PC-3 (cell line): ENCODE data around the gene KHK. TPM values are rescaled to one million over a fixed set of nuclear protein-coding genes. Genes with fewer than 3 reads are reported as not detected.

Source experiments
- ATAC-seq: fragments of 200-7000 bp; cut with Tn5 transposase; 2 replicates; pipeline ENCODE4 v1.9.1; 2020; ENCODE audit warnings: mild to moderate bottlenecking, moderate library complexity
- BruUV-seq: library from RNA; stranded (reverse); fragments of 400-500 nt; replicated peaks from 2 replicates; lab custom pipeline; 2021; lab: Mats Ljungman, UMichigan
- CTCF ChIA-PET: fragments of 300-600 bp; sonication (Branson Sonifier 250); formaldehyde crosslinking; loops from one replicate; lab custom pipeline; 2022; ENCODE audit warnings: antibody characterized with exemption; lab: Charles Lee
- POLR2A ChIA-PET: fragments of 300-600 bp; sonication (Branson Sonifier 250); formaldehyde crosslinking; loops from one replicate; lab custom pipeline; 2022; ENCODE audit warnings: antibody characterized with exemption; ENCODE audit not compliant: unreplicated experiment; lab: Charles Lee
- DNase-seq: peaks from one replicate; pipeline ENCODE4 v3.0.0-alpha.2; 2015
- H2AFZ ChIP-seq: fragments of 300-600 bp; sonication (generic); 2 replicates; pipeline ENCODE4 v1.6.0; 2016; ENCODE audit warnings: antibody characterized with exemption, low read length
- H3F3A ChIP-seq: fragments of 300-600 bp; sonication (generic); one replicate; pipeline ENCODE4 v1.6.0; 2017; ENCODE audit warnings: antibody characterized with exemption, low read length, control low read depth, mild to moderate bottlenecking; ENCODE audit not compliant: unreplicated experiment
- H3K27ac ChIP-seq: fragments of 300-600 bp; sonication (generic); 2 replicates; pipeline ENCODE4 v1.5.1; 2016; ENCODE audit warnings: mild to moderate bottlenecking, low read length
- H3K27me3 ChIP-seq: fragments of 300-600 bp; sonication (generic); 2 replicates; pipeline ENCODE4 v1.6.1; 2016; ENCODE audit warnings: low read length, mixed read lengths
- H3K36me3 ChIP-seq: fragments of 300-600 bp; sonication (generic); 2 replicates; pipeline ENCODE4 v1.6.1; 2016; ENCODE audit warnings: low read depth, mixed run types, low read length, mixed read lengths
- H3K4me1 ChIP-seq: fragments of 300-600 bp; sonication (generic); 2 replicates; pipeline ENCODE4 v1.5.1; 2016; ENCODE audit warnings: low read length; ENCODE audit not compliant: insufficient read depth
- H3K4me2 ChIP-seq: fragments of 300-600 bp; sonication (generic); 2 replicates; pipeline ENCODE4 v1.6.0; 2016; ENCODE audit warnings: low read length
- H3K4me3 ChIP-seq: fragments of 300-600 bp; sonication (generic); 2 replicates; pipeline ENCODE4 v1.5.1; 2016; ENCODE audit warnings: mild to moderate bottlenecking, low read length, mixed read lengths
- H3K79me2 ChIP-seq: fragments of 300-600 bp; sonication (generic); 2 replicates; pipeline ENCODE4 v1.6.1; 2017; ENCODE audit warnings: low read length, mixed read lengths
- H3K9ac ChIP-seq: fragments of 300-600 bp; sonication (generic); 2 replicates; pipeline ENCODE4 v1.6.0; 2016; ENCODE audit warnings: mild to moderate bottlenecking, low read length
- H3K9me2 ChIP-seq: fragments of 300-600 bp; sonication (generic); replicated peaks from 2 replicates; pipeline ENCODE4 v1.6.1; 2016; ENCODE audit warnings: mixed run types, low read length, mixed read lengths
- H3K9me3 ChIP-seq: fragments of 300-600 bp; sonication (generic); 2 replicates; pipeline ENCODE4 v1.6.1; 2016; ENCODE audit warnings: low read length, mixed read lengths
- H4K20me1 ChIP-seq: fragments of 300-600 bp; sonication (generic); 2 replicates; pipeline ENCODE4 v1.6.1; 2016; ENCODE audit warnings: low read length, mixed read lengths
- EZH2 ChIP-seq: fragments of 300-600 bp; sonication (generic); IDR thresholded peaks from one replicate; pipeline ENCODE4 v1.6.1; 2017; ENCODE audit warnings: antibody characterized with exemption, mild to moderate bottlenecking, low read length; ENCODE audit not compliant: unreplicated experiment
- EZH2phosphoT487 ChIP-seq: fragments of 300-600 bp; sonication (generic); IDR thresholded peaks from 2 replicates; pipeline ENCODE4 v1.6.1; 2018; ENCODE audit warnings: mild to moderate bottlenecking, antibody characterized with exemption, low read length, borderline replicate concordance
- intact Hi-C: fragments of 100-400 bp; cut with micrococcal nuclease; formaldehyde crosslinking; loops from 2 replicates; pipeline ENCODE4 v1.9.0; 2023
- total RNA-seq: library from RNA; depleted of rRNA; stranded (reverse); fragments of >200 nt; gene quantifications from 2 replicates; pipeline ENCODE4 v1.2.3, GENCODE V29; 2014
- TF ChIP-seq, protein P1 (sequence below): fragments of 300-600 bp; sonication (generic); conservative IDR thresholded peaks from 2 replicates; pipeline ENCODE4 v1.5.1; 2017; ENCODE audit warnings: antibody characterized with exemption, low read depth, mild to moderate bottlenecking, low read length

Gene KHK
- total RNA-seq, 1 experiment from 2014 or later, result 11.0 TPM

DNA sequence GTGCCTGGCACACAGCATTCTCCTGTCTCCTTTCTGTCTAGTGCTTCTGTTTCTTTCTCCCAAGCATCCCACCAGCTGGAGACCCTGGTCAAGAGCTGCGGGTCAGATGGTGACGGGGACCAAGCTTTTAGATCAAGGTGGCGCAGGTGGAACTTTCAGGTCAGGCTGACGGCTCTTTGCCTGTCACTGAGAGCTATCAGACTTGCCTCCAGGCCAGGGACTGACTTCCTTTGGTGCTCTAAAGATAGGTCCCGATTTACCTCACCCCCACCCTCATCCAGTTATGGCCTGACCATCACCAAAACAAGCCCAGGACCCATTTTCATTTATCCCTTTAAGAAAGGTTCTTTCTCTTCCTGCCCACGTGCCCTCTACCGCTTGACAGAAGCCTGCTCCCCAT, 9.3 kb upstream of the KHK start:
- no TSS peak for BruUV-seq
- no peak for ATAC-seq
- Histone ChIP-seq H3K4me3 (no peak overlapping the region), H2AFZ (no peak overlapping the region), H3K79me2 (no peaks in the 10 kb centered on the region), H3K9ac (no peak overlapping the region), H3K36me3 (no peaks in the 10 kb centered on the region), H3K9me2 (no peaks in the 10 kb centered on the region), H3K9me3 (no peaks in the 10 kb centered on the region), H3K27me3 (no peaks in the 10 kb centered on the region), H4K20me1 (no peaks in the 10 kb centered on the region), H3K4me1 (peaks cover 6% of the 10 kb centered on the region; the same call in 1 of the 2 replicates), H3F3A (no peaks in the 10 kb centered on the region), H3K4me2 (no peak overlapping the region), H3K27ac (no peak overlapping the region)
- POLR2A ChIA-PET, result no interaction called here
- CTCF ChIA-PET, result no interaction called here
- no peak for TF ChIP-seq EZH2phosphoT487
- TF ChIP-seq, protein P1, sequence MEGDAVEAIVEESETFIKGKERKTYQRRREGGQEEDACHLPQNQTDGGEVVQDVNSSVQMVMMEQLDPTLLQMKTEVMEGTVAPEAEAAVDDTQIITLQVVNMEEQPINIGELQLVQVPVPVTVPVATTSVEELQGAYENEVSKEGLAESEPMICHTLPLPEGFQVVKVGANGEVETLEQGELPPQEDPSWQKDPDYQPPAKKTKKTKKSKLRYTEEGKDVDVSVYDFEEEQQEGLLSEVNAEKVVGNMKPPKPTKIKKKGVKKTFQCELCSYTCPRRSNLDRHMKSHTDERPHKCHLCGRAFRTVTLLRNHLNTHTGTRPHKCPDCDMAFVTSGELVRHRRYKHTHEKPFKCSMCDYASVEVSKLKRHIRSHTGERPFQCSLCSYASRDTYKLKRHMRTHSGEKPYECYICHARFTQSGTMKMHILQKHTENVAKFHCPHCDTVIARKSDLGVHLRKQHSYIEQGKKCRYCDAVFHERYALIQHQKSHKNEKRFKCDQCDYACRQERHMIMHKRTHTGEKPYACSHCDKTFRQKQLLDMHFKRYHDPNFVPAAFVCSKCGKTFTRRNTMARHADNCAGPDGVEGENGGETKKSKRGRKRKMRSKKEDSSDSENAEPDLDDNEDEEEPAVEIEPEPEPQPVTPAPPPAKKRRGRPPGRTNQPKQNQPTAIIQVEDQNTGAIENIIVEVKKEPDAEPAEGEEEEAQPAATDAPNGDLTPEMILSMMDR, result no peak
- no peak for TF ChIP-seq EZH2
- intact Hi-C loops, result no loop called here
- DNase-seq, result no peak

DNA sequence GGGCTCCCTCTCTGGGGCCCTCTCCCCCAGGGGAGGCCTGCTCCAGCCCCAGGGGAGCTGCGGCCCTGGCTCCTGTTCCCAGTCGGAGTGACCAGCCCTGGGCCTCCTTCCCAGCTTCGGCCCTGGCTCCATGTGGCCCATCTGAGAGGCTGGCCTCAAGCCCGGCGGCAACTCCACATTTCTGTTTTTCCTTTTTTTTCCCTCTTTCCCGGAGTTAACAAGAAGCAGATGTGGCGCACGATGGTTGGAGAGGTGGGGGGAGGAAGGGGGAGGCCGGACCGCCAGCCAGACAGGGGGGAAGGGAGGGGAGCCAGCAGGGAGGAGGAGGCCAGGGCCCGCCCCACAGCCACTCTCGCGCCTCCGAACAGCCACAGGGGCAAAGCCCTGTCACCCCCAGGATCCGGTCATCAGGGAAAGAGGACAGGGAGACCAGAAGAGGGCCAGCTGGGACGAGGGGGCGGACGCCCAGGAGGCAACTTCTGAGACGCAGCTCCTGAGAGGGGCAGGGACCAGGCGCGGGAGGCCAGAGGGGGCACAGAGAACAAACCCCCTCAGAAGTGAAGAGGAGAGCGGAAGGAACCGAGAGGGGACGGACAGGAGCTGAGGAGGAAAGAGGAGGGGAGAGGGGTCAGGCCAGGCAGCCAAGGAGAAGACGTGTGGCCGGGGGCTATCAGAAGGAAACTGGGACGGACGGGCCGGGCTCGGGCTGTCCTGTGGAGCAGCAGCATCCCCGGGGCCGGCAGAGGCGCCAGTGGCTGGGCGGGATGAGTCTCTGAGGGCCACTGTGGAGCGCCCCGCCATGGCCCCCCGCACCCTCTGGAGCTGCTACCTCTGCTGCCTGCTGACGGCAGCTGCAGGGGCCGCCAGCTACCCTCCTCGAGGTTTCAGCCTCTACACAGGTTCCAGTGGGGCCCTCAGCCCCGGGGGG, 8.0 kb upstream of the KHK start, which contains the start of gene EMILIN1:
TSS of gene EMILIN1 (plus strand) at position 349 of the 928 bp plus-strand sequence. CDS start at position 800, 451 bp downstream.
- POLR2A ChIA-PET, result no interaction called here

More for the DNA sequence above, 8.0 kb upstream of the KHK start, which contains the start of gene EMILIN1:
- Histone ChIP-seq H3F3A (no peaks in the 10 kb centered on the region), H3K9me3 (no peaks in the 10 kb centered on the region), H3K27ac (no peak within 1 kb of the TSS), H3K36me3 (no peaks in the 10 kb centered on the region), H3K4me3 (no peak within 1 kb of the TSS), H3K9me2 (no peaks in the 10 kb centered on the region), H3K27me3 (no peaks in the 10 kb centered on the region), H3K79me2 (no peaks in the 10 kb centered on the region), H2AFZ (no peak within 1 kb of the TSS), H4K20me1 (no peaks in the 10 kb centered on the region), H3K4me1 (peaks cover 5% of the 10 kb centered on the region; the same call in 1 of the 2 replicates), H3K9ac (no peak within 1 kb of the TSS), H3K4me2 (no peak within 1 kb of the TSS)
- DNase-seq (no peak), ATAC-seq (no peak)
- BruUV-seq, result no TSS peak
- TF ChIP-seq EZH2, result no peak
- TF ChIP-seq, protein P1, result no peak
- TF ChIP-seq EZH2phosphoT487, result no peak
- intact Hi-C loops, result no loop called here
- CTCF ChIA-PET, result no interaction called here
